SK-N-SH (cell line): Measurements from ENCODE around the gene JAM2. TPM values are rescaled to one million over a fixed set of nuclear protein-coding genes. Genes with fewer than 3 reads are reported as not detected.

Experiments
- CTCF ChIA-PET: fragments of 300-600, 350-600 bp; formaldehyde crosslinking; extraction: SDS; loops from one replicate; lab custom pipeline; 2021; lab: Yijun Ruan, JAX
- POLR2A ChIA-PET: fragments of 350-600 bp; sonication (Branson Sonifier 250); formaldehyde crosslinking; extraction: SDS; loops from one replicate; lab custom pipeline; 2020; ENCODE audit warnings: antibody characterized with exemption, inconsistent platforms; lab: Yijun Ruan, JAX
- DNase-seq: peaks from one replicate; pipeline ENCODE4 v3.0.0; 2012
- H2AFZ ChIP-seq: fragments of 200-600 bp; sonication (generic); 2 replicates; pipeline ENCODE4 v1.8.1; 2016; ENCODE audit warnings: antibody characterized with exemption, mild to moderate bottlenecking, low read depth
- H3F3A ChIP-seq: fragments of 200-600 bp; sonication (generic); replicated peaks from 2 replicates; pipeline ENCODE3; 2016; ENCODE audit warnings: antibody characterized with exemption, mild to moderate bottlenecking; ENCODE audit not compliant: insufficient read depth
- H3K27ac ChIP-seq, 2 experiments: fragments of 200-500 bp in 1 of 2; fragments of 200-600 bp in 1 of 2; sonication (Bioruptor generic) in 1 of 2; sonication (generic), shearing (Covaris generic) in 1 of 2; 2 replicates each; pipeline versions ENCODE4 v1.5.1 to v1.6.1; 2014 to 2016; ENCODE audit warnings: low read depth in 2 of 2, inconsistent platforms in 1 of 2, low read length in 1 of 2, mild to moderate bottlenecking in 1 of 2, mixed read lengths in 1 of 2
- H3K27me3 ChIP-seq: fragments of 200-600 bp; sonication (generic), shearing (Covaris generic); 2 replicates; pipeline ENCODE4 v1.6.1; 2016; ENCODE audit warnings: mixed run types; ENCODE audit not compliant: insufficient read depth
- H3K36me3 ChIP-seq, 2 experiments: fragments of 200-500 bp in 1 of 2; fragments of 200-600 bp in 1 of 2; sonication (Bioruptor generic) in 1 of 2; sonication (generic) in 1 of 2; replicated peaks in 1 of 2; 2 replicates each; pipeline versions ENCODE3 to v1.5.1; 2014 to 2016; ENCODE audit warnings: low read length in 1 of 2, mild to moderate bottlenecking in 1 of 2; ENCODE audit not compliant: insufficient read depth in 2 of 2, control insufficient read depth in 1 of 2
- H3K4me1 ChIP-seq, 2 experiments: fragments of 200-500 bp in 1 of 2; fragments of 200-600 bp in 1 of 2; sonication (Bioruptor generic) in 1 of 2; sonication (generic), shearing (Covaris generic) in 1 of 2; 2 replicates each; pipeline versions ENCODE4 v1.5.1 to v1.6.1; 2014 to 2016; ENCODE audit warnings: low read depth in 1 of 2, low read length in 1 of 2, mixed run types in 1 of 2; ENCODE audit not compliant: insufficient read depth in 2 of 2, control insufficient read depth in 1 of 2
- H3K4me2 ChIP-seq: fragments of 200-600 bp; sonication (generic), shearing (Covaris generic); 2 replicates; pipeline ENCODE4 v1.6.1; 2017; ENCODE audit warnings: mixed run types
- H3K4me3 ChIP-seq, 2 experiments: fragments of 200-500 bp in 1 of 2; fragments of 200-600 bp in 1 of 2; sonication (Bioruptor generic) in 1 of 2; sonication (generic), shearing (Covaris generic) in 1 of 2; 2 replicates each; pipeline versions ENCODE4 v1.5.1 to v1.8.1; 2014 to 2016; ENCODE audit warnings: low read depth in 2 of 2, inconsistent platforms in 1 of 2, low read length in 1 of 2, mild to moderate bottlenecking in 1 of 2, mixed read lengths in 1 of 2, moderate library complexity in 1 of 2
- H3K79me2 ChIP-seq: fragments of 200-600 bp; sonication (generic); 2 replicates; pipeline ENCODE4 v1.8.1; 2017; ENCODE audit warnings: mild to moderate bottlenecking; ENCODE audit not compliant: insufficient read depth
- H3K9ac ChIP-seq: fragments of 200-600 bp; sonication (generic); 2 replicates; pipeline ENCODE4 v1.6.1; 2017; ENCODE audit warnings: mixed run types
- H3K9me2 ChIP-seq: fragments of 200-600 bp; sonication (generic); 2 replicates; pipeline ENCODE4 v1.6.1; 2017; ENCODE audit warnings: mixed run types
- H3K9me3 ChIP-seq: fragments of 200-600 bp; sonication (generic); 2 replicates; pipeline ENCODE4 v1.6.1; 2017; ENCODE audit warnings: mixed run types, mild to moderate bottlenecking, moderate library complexity
- H4K20me1 ChIP-seq: fragments of 200-600 bp; sonication (generic); 2 replicates; pipeline ENCODE4 v1.6.1; 2017; ENCODE audit warnings: mild to moderate bottlenecking, mixed run types; ENCODE audit not compliant: insufficient read depth
- CHD2 ChIP-seq: fragments of 150-350 bp; IDR thresholded peaks from 2 replicates; pipeline ENCODE4 v1.6.1; 2018; ENCODE audit warnings: low read length; ENCODE audit not compliant: partially characterized antibody
- EZH2phosphoT487 ChIP-seq: fragments of 200-600 bp; sonication (generic); IDR thresholded peaks from 2 replicates; pipeline ENCODE4 v1.6.1; 2017; ENCODE audit warnings: low read depth, mixed run types, mild to moderate bottlenecking, antibody characterized with exemption, moderate library complexity, borderline replicate concordance
- FOSL2 ChIP-seq: IDR thresholded peaks from 2 replicates; pipeline ENCODE4 v1.4.0; 2012; ENCODE audit warnings: low read depth, mild to moderate bottlenecking, moderate library complexity, borderline replicate concordance
- GATA2 ChIP-seq: sonication (generic); formaldehyde crosslinking; IDR thresholded peaks from 2 replicates; pipeline ENCODE4 v1.5.0; 2020; ENCODE audit warnings: mild to moderate bottlenecking, missing genetic modification reagents
- JUND ChIP-seq: IDR thresholded peaks from 2 replicates; pipeline ENCODE4 v1.4.0; 2012
- RCOR1 ChIP-seq: fragments of 150-350 bp; IDR thresholded peaks from 2 replicates; pipeline ENCODE4 v1.6.1; 2017; ENCODE audit warnings: antibody characterized with exemption, low read length
- RXRA ChIP-seq: IDR thresholded peaks from 2 replicates; pipeline ENCODE4 v1.4.0; 2012; ENCODE audit warnings: low read depth, mild to moderate bottlenecking, borderline replicate concordance
- TAF1 ChIP-seq: IDR thresholded peaks from 2 replicates; pipeline ENCODE4 v1.6.1; 2012; ENCODE audit warnings: low read depth, mild to moderate bottlenecking, low read length, moderate library complexity, borderline replicate concordance
- TCF12 ChIP-seq: IDR thresholded peaks from 2 replicates; pipeline ENCODE4 v1.4.0; 2012
- TEAD4 ChIP-seq: IDR thresholded peaks from 2 replicates; pipeline ENCODE4 v1.4.0; 2012; ENCODE audit warnings: mild to moderate bottlenecking, borderline replicate concordance; ENCODE audit not compliant: insufficient read depth
- YY1 ChIP-seq: IDR thresholded peaks from 2 replicates; pipeline ENCODE4 v1.4.0; 2012; ENCODE audit warnings: low read depth, mild to moderate bottlenecking
- WGBS: methylation state at CpG from one replicate; pipeline ENCODE4 v1.1.6; 2017; ENCODE audit warnings: low lambda C conversion rate; 5-methylcytosine and 5-hydroxymethylcytosine counted together
- polyA plus RNA-seq, 3 experiments: library from polyadenylated mRNA; depleted of rRNA; stranded (reverse); fragments of >200 nt; gene quantifications; 2 replicates each; pipeline ENCODE4 v1.2.3, GENCODE V29; 2012
- TF ChIP-seq, protein P1 (sequence below): IDR thresholded peaks from 2 replicates; pipeline ENCODE4 v1.4.0; 2012; ENCODE audit warnings: low read depth
- TF ChIP-seq, protein P2 (sequence below): IDR thresholded peaks from 2 replicates; pipeline ENCODE4 v1.4.0; 2012; ENCODE audit warnings: low read depth, borderline replicate concordance
- TF ChIP-seq, protein P3 (sequence below): IDR thresholded peaks from 2 replicates; pipeline ENCODE4; 2012
- TF ChIP-seq, protein P4 (sequence below): fragments of 150-350 bp; IDR thresholded peaks from 2 replicates; pipeline ENCODE4 v1.6.1; 2016; ENCODE audit warnings: mild to moderate bottlenecking, low read depth, low read length
- TF ChIP-seq, protein P5 (sequence below): IDR thresholded peaks from 2 replicates; pipeline ENCODE4 v1.6.1; 2012; ENCODE audit warnings: mild to moderate bottlenecking, low read depth, low read length, moderate library complexity
- TF ChIP-seq, protein P6 (sequence below): IDR thresholded peaks from 2 replicates; pipeline ENCODE4 v1.4.0; 2012; ENCODE audit warnings: low read depth, borderline replicate concordance

The JAM2 gene
- polyA plus RNA-seq, 1 of the 3 experiments (the other 2 are of a cell fraction) = 8.3 TPM

DNA sequence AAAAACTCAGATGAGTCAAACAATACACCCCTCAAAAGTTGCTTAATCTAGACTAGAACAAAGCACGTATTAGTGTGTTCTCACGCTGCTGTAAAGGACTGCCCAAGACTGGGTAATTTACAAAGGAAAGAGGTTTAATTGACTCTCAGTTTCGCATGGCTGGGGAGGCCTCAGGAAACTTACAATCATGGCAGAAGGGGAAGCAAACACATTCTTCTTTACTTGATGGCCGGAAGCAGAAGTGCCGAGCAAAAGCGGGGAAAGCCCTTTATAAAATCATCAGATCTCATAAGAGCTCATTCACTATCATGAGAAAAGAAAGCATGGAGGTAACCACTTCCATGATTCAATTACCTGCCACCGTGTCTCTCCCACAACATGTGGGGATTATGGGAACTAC lies 10.1 kb downstream of the JAM2 start:
- Histone ChIP-seq H3F3A (no peaks in the 10 kb centered on the region), H3K36me3 (no peaks in the 10 kb centered on the region), H2AFZ (no peak overlapping the region), H3K9me2 (no peaks in the 10 kb centered on the region), H3K79me2 (no peaks in the 10 kb centered on the region), H4K20me1 (no peaks in the 10 kb centered on the region), H3K4me3 (no peak overlapping the region), H3K9me3 (no peaks in the 10 kb centered on the region), H3K4me2 (no peak overlapping the region), H3K9ac (no peak overlapping the region), H3K4me1 (no peaks in the 10 kb centered on the region), H3K27me3 (no peaks in the 10 kb centered on the region), H3K27ac (no peak overlapping the region)
- DNase-seq = no peak
- ChIA-PET CTCF (interaction anchor here (2.4 kb wide), 1 partner anchor 41 kb away, joined by 9 read pairs; no protein-coding TSS in a partner anchor), POLR2A (no interaction called here)
- 90% methylated on average over 7 of the region's 7 CpGs for WGBS
- TF ChIP-seq JUND (no peak), TAF1 (no peak), RXRA (no peak), CHD2 (no peak), FOSL2 (no peak), TEAD4 (no peak), RCOR1 (no peak), GATA2 (CRISPR knock-in tag) (no peak), TCF12 (no peak)
- TF ChIP-seq, protein P1, sequence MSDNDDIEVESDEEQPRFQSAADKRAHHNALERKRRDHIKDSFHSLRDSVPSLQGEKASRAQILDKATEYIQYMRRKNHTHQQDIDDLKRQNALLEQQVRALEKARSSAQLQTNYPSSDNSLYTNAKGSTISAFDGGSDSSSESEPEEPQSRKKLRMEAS = no peak
- TF ChIP-seq, protein P2, sequence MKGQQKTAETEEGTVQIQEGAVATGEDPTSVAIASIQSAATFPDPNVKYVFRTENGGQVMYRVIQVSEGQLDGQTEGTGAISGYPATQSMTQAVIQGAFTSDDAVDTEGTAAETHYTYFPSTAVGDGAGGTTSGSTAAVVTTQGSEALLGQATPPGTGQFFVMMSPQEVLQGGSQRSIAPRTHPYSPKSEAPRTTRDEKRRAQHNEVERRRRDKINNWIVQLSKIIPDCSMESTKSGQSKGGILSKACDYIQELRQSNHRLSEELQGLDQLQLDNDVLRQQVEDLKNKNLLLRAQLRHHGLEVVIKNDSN = no peak

DNA sequence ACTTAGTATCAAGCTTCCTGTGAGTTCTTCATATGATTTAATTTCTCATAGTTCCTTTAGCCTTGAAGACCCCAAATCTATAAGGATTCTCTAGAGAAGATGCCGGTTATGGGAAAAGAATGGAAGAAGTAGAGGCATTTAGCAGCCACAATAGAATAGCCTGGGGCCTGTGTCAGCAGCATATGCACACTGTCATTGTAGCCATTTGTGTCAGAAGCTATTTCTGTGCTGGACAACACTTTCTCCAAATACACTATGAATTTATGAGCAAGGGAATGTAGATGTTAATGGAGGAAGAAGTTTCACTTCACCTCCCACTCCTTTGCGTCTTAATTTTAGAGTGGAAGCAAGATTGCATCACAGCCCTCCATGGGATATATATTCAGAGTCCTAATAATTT lies 17.4 kb downstream of the JAM2 start:
- H2AFZ ChIP-seq = no peak overlapping the region
- WGBS = 90% methylated on average over 2 of the region's 2 CpGs
- no peak overlapping the region for H3K4me2 ChIP-seq
- H3K27ac ChIP-seq = no peak overlapping the region
- no peaks in the 10 kb centered on the region for H3K27me3 ChIP-seq
- no peaks in the 10 kb centered on the region for H4K20me1 ChIP-seq
- no peaks in the 10 kb centered on the region for H3K4me1 ChIP-seq
- ChIA-PET POLR2A (interaction anchor here (0.5 kb wide), 1 partner anchor 10 kb away, joined by 5 read pairs; no protein-coding TSS in a partner anchor), CTCF (interaction anchor here (0.9 to 1.4 kb wide), 2 partner anchors 13 to 16 kb away, joined by 3 to 5 read pairs; no protein-coding TSS in a partner anchor)
- H3K9me2 ChIP-seq = no peaks in the 10 kb centered on the region
- no peaks in the 10 kb centered on the region for H3K79me2 ChIP-seq
- H3K4me3 ChIP-seq = no peak overlapping the region
- H3K9me3 ChIP-seq = no peaks in the 10 kb centered on the region
- DNase-seq = no peak
- no peak overlapping the region for H3K9ac ChIP-seq
- no peaks in the 10 kb centered on the region for H3K36me3 ChIP-seq
- TF ChIP-seq JUND = no peak
- TF ChIP-seq, protein P3, sequence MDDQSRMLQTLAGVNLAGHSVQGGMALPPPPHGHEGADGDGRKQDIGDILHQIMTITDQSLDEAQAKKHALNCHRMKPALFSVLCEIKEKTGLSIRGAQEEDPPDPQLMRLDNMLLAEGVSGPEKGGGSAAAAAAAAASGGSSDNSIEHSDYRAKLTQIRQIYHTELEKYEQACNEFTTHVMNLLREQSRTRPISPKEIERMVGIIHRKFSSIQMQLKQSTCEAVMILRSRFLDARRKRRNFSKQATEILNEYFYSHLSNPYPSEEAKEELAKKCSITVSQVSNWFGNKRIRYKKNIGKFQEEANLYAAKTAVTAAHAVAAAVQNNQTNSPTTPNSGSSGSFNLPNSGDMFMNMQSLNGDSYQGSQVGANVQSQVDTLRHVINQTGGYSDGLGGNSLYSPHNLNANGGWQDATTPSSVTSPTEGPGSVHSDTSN = no peak
- TF ChIP-seq FOSL2 = no peak
- TF ChIP-seq YY1 = no peak
- TF ChIP-seq, protein P4, sequence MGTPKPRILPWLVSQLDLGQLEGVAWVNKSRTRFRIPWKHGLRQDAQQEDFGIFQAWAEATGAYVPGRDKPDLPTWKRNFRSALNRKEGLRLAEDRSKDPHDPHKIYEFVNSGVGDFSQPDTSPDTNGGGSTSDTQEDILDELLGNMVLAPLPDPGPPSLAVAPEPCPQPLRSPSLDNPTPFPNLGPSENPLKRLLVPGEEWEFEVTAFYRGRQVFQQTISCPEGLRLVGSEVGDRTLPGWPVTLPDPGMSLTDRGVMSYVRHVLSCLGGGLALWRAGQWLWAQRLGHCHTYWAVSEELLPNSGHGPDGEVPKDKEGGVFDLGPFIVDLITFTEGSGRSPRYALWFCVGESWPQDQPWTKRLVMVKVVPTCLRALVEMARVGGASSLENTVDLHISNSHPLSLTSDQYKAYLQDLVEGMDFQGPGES = no peak
- TF ChIP-seq, protein P1 = no peak
- TF ChIP-seq, protein P5, sequence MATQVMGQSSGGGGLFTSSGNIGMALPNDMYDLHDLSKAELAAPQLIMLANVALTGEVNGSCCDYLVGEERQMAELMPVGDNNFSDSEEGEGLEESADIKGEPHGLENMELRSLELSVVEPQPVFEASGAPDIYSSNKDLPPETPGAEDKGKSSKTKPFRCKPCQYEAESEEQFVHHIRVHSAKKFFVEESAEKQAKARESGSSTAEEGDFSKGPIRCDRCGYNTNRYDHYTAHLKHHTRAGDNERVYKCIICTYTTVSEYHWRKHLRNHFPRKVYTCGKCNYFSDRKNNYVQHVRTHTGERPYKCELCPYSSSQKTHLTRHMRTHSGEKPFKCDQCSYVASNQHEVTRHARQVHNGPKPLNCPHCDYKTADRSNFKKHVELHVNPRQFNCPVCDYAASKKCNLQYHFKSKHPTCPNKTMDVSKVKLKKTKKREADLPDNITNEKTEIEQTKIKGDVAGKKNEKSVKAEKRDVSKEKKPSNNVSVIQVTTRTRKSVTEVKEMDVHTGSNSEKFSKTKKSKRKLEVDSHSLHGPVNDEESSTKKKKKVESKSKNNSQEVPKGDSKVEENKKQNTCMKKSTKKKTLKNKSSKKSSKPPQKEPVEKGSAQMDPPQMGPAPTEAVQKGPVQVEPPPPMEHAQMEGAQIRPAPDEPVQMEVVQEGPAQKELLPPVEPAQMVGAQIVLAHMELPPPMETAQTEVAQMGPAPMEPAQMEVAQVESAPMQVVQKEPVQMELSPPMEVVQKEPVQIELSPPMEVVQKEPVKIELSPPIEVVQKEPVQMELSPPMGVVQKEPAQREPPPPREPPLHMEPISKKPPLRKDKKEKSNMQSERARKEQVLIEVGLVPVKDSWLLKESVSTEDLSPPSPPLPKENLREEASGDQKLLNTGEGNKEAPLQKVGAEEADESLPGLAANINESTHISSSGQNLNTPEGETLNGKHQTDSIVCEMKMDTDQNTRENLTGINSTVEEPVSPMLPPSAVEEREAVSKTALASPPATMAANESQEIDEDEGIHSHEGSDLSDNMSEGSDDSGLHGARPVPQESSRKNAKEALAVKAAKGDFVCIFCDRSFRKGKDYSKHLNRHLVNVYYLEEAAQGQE = no peak
- TF ChIP-seq TEAD4 = no peak
- TF ChIP-seq GATA2 (CRISPR knock-in tag) = no peak
- no peak for TF ChIP-seq TAF1
- TF ChIP-seq, protein P6, sequence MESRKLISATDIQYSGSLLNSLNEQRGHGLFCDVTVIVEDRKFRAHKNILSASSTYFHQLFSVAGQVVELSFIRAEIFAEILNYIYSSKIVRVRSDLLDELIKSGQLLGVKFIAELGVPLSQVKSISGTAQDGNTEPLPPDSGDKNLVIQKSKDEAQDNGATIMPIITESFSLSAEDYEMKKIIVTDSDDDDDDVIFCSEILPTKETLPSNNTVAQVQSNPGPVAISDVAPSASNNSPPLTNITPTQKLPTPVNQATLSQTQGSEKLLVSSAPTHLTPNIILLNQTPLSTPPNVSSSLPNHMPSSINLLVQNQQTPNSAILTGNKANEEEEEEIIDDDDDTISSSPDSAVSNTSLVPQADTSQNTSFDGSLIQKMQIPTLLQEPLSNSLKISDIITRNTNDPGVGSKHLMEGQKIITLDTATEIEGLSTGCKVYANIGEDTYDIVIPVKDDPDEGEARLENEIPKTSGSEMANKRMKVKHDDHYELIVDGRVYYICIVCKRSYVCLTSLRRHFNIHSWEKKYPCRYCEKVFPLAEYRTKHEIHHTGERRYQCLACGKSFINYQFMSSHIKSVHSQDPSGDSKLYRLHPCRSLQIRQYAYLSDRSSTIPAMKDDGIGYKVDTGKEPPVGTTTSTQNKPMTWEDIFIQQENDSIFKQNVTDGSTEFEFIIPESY = no peak
- no peak for TF ChIP-seq EZH2phosphoT487
- peaks cover 5% of the 10 kb centered on the region for H3F3A ChIP-seq
